Liver (tissue), 3 donors: ENCODE results near the gene FAM78A.

Experiments
- EGR1 ChIP-seq, 2 donors: IDR thresholded peaks; 2 replicates each; pipeline ENCODE4 v1.6.1; 2016 to 2018; ENCODE audit warnings: antibody characterized with exemption in 2 of 2, low read depth in 2 of 2
- GABPA ChIP-seq, 2 donors: IDR thresholded peaks in 1 of 2; conservative IDR thresholded peaks in 1 of 2; 2 replicates each; pipeline ENCODE4 v1.6.1; 2016; ENCODE audit warnings: antibody characterized with exemption in 2 of 2, mild to moderate bottlenecking in 1 of 2, moderate library complexity in 1 of 2
- RAD21 ChIP-seq, 2 donors: IDR thresholded peaks; 2 replicates each; pipeline ENCODE4 v1.6.1; 2016; ENCODE audit warnings: antibody characterized with exemption in 2 of 2, mild to moderate bottlenecking in 2 of 2
- TAF1 ChIP-seq: conservative IDR thresholded peaks from 2 replicates; pipeline ENCODE4 v1.6.1; 2016; ENCODE audit warnings: antibody characterized with exemption, mild to moderate bottlenecking
- YY1 ChIP-seq: IDR thresholded peaks from 2 replicates; pipeline ENCODE4 v1.6.1; 2016; ENCODE audit warnings: antibody characterized with exemption, mild to moderate bottlenecking
- TF ChIP-seq, protein P1 (sequence below): fragments of 150-350 bp; IDR thresholded peaks from 2 replicates; pipeline ENCODE4 v1.5.1; 2017; ENCODE audit warnings: improper control_type of control experiment, low read depth, low read length; ENCODE audit not compliant: missing input control
- TF ChIP-seq, protein P2 (sequence below): IDR thresholded peaks from 2 replicates; pipeline ENCODE4 v1.6.1; 2016; ENCODE audit warnings: antibody characterized with exemption, mild to moderate bottlenecking
- TF ChIP-seq, protein P3 (sequence below): IDR thresholded peaks from 2 replicates; pipeline ENCODE4 v1.6.1; 2016; ENCODE audit warnings: antibody characterized with exemption
- donor health status: healthy.
- donor health status: healthy.

DNA sequence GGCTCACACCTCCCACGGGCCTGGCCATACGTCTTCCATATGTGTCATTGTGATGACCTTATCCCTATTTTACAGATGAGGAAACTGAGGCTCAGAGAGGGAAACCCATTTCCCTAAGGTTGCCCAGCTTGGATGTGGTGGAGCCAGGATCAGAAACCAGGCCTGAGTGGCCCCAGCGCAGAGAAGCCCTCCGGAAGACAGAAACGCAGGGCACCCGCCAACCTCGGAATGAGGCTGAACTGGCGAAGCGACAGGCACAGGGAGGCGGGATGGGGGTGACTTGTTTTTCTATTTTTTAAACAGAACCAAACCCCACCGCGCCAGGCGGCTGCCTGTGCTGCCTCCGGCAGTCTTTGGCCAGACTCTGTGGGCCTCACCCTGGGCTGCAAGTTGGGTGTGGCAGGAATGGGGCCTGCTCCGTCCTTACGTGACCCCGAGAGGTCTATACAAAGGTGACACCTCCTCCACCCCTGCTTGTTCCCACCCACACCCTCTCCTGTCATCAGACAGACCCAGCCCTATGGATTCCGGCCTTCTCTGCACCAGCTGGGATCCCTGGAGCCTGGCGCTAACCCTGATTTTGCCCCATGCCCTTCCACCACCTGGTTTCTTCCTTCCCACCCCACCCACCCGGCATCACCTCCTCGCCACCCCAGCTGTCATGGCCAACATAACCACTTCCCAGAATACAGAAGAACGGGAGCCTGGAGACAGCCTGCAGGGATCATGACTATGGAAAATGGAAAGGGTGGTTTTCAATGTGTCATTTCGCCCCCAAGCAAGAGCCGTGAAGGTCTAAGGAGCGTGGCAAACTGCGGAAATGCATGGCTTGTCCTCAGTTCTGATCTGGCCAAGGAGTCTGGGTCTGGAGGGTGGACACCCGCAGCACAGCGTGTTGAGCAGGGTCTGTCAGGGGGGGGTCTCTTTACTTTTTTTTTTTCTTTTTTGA lies 36.8 kb upstream of the FAM78A start:
- TF ChIP-seq, protein P1, sequence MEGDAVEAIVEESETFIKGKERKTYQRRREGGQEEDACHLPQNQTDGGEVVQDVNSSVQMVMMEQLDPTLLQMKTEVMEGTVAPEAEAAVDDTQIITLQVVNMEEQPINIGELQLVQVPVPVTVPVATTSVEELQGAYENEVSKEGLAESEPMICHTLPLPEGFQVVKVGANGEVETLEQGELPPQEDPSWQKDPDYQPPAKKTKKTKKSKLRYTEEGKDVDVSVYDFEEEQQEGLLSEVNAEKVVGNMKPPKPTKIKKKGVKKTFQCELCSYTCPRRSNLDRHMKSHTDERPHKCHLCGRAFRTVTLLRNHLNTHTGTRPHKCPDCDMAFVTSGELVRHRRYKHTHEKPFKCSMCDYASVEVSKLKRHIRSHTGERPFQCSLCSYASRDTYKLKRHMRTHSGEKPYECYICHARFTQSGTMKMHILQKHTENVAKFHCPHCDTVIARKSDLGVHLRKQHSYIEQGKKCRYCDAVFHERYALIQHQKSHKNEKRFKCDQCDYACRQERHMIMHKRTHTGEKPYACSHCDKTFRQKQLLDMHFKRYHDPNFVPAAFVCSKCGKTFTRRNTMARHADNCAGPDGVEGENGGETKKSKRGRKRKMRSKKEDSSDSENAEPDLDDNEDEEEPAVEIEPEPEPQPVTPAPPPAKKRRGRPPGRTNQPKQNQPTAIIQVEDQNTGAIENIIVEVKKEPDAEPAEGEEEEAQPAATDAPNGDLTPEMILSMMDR, result no peak
- TF ChIP-seq YY1, result no peak
- TF ChIP-seq TAF1, result no peak
- TF ChIP-seq, protein P2, sequence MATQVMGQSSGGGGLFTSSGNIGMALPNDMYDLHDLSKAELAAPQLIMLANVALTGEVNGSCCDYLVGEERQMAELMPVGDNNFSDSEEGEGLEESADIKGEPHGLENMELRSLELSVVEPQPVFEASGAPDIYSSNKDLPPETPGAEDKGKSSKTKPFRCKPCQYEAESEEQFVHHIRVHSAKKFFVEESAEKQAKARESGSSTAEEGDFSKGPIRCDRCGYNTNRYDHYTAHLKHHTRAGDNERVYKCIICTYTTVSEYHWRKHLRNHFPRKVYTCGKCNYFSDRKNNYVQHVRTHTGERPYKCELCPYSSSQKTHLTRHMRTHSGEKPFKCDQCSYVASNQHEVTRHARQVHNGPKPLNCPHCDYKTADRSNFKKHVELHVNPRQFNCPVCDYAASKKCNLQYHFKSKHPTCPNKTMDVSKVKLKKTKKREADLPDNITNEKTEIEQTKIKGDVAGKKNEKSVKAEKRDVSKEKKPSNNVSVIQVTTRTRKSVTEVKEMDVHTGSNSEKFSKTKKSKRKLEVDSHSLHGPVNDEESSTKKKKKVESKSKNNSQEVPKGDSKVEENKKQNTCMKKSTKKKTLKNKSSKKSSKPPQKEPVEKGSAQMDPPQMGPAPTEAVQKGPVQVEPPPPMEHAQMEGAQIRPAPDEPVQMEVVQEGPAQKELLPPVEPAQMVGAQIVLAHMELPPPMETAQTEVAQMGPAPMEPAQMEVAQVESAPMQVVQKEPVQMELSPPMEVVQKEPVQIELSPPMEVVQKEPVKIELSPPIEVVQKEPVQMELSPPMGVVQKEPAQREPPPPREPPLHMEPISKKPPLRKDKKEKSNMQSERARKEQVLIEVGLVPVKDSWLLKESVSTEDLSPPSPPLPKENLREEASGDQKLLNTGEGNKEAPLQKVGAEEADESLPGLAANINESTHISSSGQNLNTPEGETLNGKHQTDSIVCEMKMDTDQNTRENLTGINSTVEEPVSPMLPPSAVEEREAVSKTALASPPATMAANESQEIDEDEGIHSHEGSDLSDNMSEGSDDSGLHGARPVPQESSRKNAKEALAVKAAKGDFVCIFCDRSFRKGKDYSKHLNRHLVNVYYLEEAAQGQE, result no peak
- TF ChIP-seq, protein P3, sequence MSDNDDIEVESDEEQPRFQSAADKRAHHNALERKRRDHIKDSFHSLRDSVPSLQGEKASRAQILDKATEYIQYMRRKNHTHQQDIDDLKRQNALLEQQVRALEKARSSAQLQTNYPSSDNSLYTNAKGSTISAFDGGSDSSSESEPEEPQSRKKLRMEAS, result no peak
- TF ChIP-seq RAD21 (IDR thresholded peaks at IDR 0.05), result no peak
- no peak for TF ChIP-seq GABPA (IDR thresholded peaks at IDR 0.05 in 1 of 2, conservative IDR thresholded peaks at IDR 0.05 in 1 of 2)
- TF ChIP-seq EGR1 (IDR thresholded peaks at IDR 0.05; ENCODE audit: low read depth in 2 of 2), result no peak
